SK-N-SH treated with all-trans-retinoic acid at 6 μM for 48 hours (cell line): Measurements from ENCODE around the gene PRPF38B.

Experiments
- ATAC-seq: fragments of 200-7000 bp; cut with Tn5 transposase; 3 replicates; pipeline ENCODE4 v1.9.1; 2020; ENCODE audit warnings: mild to moderate bottlenecking, moderate library complexity
- ARNTL ChIP-seq: fragments of 450-650 bp; formaldehyde crosslinking; IDR thresholded peaks from 2 replicates; pipeline ENCODE4 v1.5.0; 2020; ENCODE audit warnings: low read depth, mild to moderate bottlenecking, moderate library complexity, borderline replicate concordance
- BACH2 ChIP-seq: fragments of 250-450 bp; sonication (Bioruptor Pico); IDR thresholded peaks from 2 replicates; pipeline ENCODE4 v1.9.0; 2021; ENCODE audit warnings: mild to moderate bottlenecking, borderline replicate concordance
- CSDC2 ChIP-seq: fragments of 250-450 bp; sonication (Bioruptor Pico); IDR thresholded peaks from 2 replicates; pipeline ENCODE4 v1.5.0; 2020; ENCODE audit warnings: mild to moderate bottlenecking, moderate library complexity
- ESRRG ChIP-seq: fragments of 250-450 bp; sonication (Bioruptor Pico); IDR thresholded peaks from 2 replicates; pipeline ENCODE4 v1.6.1; 2021; ENCODE audit warnings: mild to moderate bottlenecking
- ISL1 ChIP-seq: fragments of 250-450 bp; sonication (Bioruptor Pico); IDR thresholded peaks from 2 replicates; pipeline ENCODE4 v2.1.2; 2022; ENCODE audit warnings: mild to moderate bottlenecking, moderate library complexity
- PPARA ChIP-seq: fragments of 250-450 bp; sonication (Bioruptor Pico); IDR thresholded peaks from 2 replicates; pipeline ENCODE4 v1.5.0; 2020; ENCODE audit warnings: mild to moderate bottlenecking, borderline replicate concordance
- RARB ChIP-seq: fragments of 250-450 bp; sonication (Bioruptor Pico); IDR thresholded peaks from 2 replicates; pipeline ENCODE4 v1.8.0; 2021; ENCODE audit warnings: mild to moderate bottlenecking, moderate library complexity
- SNAI2 ChIP-seq: fragments of 250-450 bp; sonication (Bioruptor Pico); IDR thresholded peaks from 2 replicates; pipeline ENCODE4 v1.5.0; 2020; ENCODE audit warnings: mild to moderate bottlenecking, moderate library complexity
- TCF4 ChIP-seq: fragments of 250-450 bp; sonication (Bioruptor Pico); IDR thresholded peaks from 2 replicates; pipeline ENCODE4 v1.8.0; 2021; ENCODE audit warnings: mild to moderate bottlenecking, moderate library complexity, borderline replicate concordance
- TOX ChIP-seq: fragments of 250-450 bp; sonication (Bioruptor Pico); IDR thresholded peaks from 2 replicates; pipeline ENCODE4 v1.8.0; 2021; ENCODE audit warnings: mild to moderate bottlenecking, moderate library complexity, borderline replicate concordance
- ZC3H10 ChIP-seq: fragments of 250-450 bp; sonication (Bioruptor Pico); IDR thresholded peaks from 2 replicates; pipeline ENCODE4 v1.5.1; 2021; ENCODE audit warnings: mild to moderate bottlenecking, moderate library complexity
- ZFP3 ChIP-seq: fragments of 250-450 bp; sonication (Bioruptor Pico); IDR thresholded peaks from 2 replicates; pipeline ENCODE4 v1.5.0; 2020; ENCODE audit warnings: mild to moderate bottlenecking, moderate library complexity
- ZNF565 ChIP-seq: fragments of 450-650 bp; formaldehyde crosslinking; conservative IDR thresholded peaks from 2 replicates; pipeline ENCODE4 v1.5.0; 2020; ENCODE audit warnings: low read depth, mild to moderate bottlenecking, moderate library complexity
- ZNF70 ChIP-seq: fragments of 450-650 bp; formaldehyde crosslinking; IDR thresholded peaks from 2 replicates; pipeline ENCODE4 v1.5.0; 2020; ENCODE audit warnings: mild to moderate bottlenecking, moderate library complexity
- TF ChIP-seq, protein P1 (sequence below): fragments of 250-450 bp; sonication (Bioruptor Pico); IDR thresholded peaks from 2 replicates; pipeline ENCODE4 v1.5.1; 2020; ENCODE audit warnings: low read depth, mild to moderate bottlenecking, moderate library complexity
- TF ChIP-seq, protein P2 (sequence below): fragments of 250-450 bp; sonication (Bioruptor Pico); IDR thresholded peaks from 2 replicates; pipeline ENCODE4 v1.5.0; 2020; ENCODE audit warnings: mild to moderate bottlenecking, moderate library complexity
- TF ChIP-seq, protein P3 (sequence below): fragments of 250-450 bp; sonication (Bioruptor Pico); IDR thresholded peaks from 2 replicates; pipeline ENCODE4 v1.8.0; 2020; ENCODE audit warnings: mild to moderate bottlenecking, moderate library complexity, borderline replicate concordance
- TF ChIP-seq, protein P4 (sequence below): fragments of 250-450 bp; sonication (Bioruptor Pico); IDR thresholded peaks from 2 replicates; pipeline ENCODE4 v1.8.0; 2021; ENCODE audit warnings: low read depth, mild to moderate bottlenecking, moderate library complexity, borderline replicate concordance
- TF ChIP-seq, protein P5 (sequence below): fragments of 250-450 bp; sonication (Bioruptor Pico); IDR thresholded peaks from 2 replicates; pipeline ENCODE4 v1.5.1; 2021; ENCODE audit warnings: mild to moderate bottlenecking, moderate library complexity

PRPF38B gene

DNA sequence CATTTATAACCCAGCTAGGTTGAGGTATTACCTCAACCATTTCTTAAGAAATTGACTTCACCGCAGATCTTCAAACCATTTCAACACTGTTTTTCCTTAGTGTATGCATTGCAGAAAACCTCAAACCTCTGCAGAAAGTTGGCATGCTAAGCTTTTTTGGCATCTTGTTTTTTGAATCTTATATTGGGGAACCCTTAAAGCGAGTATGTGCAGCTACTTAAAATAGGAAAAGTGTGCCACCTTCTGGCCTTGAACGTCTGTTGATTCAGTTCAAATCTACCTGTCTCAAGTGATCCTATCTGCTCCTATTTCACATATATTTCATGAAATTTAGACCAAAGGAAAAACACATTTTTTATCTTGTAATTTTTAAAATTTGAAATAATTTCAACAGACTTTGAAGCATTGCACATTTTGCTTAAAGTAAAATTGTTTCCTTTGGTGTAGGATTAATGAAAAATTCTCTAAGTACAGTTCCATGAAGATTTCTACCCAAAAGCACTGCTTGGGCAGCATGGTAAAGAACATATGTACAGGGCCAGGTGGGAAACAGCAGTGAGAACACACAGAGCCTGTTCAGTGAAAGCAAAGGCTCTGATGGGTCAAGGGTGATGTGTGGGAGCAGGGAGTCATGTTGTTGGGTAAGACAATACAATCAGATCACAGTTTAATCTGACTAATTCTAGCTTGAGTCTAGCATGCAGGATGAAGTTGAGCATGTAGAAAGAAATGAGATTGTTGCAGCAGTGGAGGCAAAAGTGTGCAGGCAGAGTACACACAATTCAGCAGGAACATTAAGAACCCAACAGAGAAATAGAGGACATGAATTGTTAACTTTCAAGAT, 48.4 kb upstream of the PRPF38B start (continued):
- TF ChIP-seq, protein P1, sequence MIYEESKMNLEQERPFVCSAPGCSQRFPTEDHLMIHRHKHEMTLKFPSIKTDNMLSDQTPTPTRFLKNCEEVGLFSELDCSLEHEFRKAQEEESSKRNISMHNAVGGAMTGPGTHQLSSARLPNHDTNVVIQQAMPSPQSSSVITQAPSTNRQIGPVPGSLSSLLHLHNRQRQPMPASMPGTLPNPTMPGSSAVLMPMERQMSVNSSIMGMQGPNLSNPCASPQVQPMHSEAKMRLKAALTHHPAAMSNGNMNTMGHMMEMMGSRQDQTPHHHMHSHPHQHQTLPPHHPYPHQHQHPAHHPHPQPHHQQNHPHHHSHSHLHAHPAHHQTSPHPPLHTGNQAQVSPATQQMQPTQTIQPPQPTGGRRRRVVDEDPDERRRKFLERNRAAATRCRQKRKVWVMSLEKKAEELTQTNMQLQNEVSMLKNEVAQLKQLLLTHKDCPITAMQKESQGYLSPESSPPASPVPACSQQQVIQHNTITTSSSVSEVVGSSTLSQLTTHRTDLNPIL (CRISPR knock-in tag) = no peak
- TF ChIP-seq ISL1 (CRISPR knock-in tag) (no peak), ESRRG (CRISPR knock-in tag) (no peak), ZC3H10 (no peak), ARNTL (no peak), ZNF70 (no peak), ZNF565 (CRISPR knock-in tag) (no peak), ZFP3 (CRISPR knock-in tag) (no peak)
- TF ChIP-seq, protein P2, sequence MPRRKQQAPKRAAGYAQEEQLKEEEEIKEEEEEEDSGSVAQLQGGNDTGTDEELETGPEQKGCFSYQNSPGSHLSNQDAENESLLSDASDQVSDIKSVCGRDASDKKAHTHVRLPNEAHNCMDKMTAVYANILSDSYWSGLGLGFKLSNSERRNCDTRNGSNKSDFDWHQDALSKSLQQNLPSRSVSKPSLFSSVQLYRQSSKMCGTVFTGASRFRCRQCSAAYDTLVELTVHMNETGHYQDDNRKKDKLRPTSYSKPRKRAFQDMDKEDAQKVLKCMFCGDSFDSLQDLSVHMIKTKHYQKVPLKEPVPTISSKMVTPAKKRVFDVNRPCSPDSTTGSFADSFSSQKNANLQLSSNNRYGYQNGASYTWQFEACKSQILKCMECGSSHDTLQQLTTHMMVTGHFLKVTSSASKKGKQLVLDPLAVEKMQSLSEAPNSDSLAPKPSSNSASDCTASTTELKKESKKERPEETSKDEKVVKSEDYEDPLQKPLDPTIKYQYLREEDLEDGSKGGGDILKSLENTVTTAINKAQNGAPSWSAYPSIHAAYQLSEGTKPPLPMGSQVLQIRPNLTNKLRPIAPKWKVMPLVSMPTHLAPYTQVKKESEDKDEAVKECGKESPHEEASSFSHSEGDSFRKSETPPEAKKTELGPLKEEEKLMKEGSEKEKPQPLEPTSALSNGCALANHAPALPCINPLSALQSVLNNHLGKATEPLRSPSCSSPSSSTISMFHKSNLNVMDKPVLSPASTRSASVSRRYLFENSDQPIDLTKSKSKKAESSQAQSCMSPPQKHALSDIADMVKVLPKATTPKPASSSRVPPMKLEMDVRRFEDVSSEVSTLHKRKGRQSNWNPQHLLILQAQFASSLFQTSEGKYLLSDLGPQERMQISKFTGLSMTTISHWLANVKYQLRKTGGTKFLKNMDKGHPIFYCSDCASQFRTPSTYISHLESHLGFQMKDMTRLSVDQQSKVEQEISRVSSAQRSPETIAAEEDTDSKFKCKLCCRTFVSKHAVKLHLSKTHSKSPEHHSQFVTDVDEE (CRISPR knock-in tag) = no peak

DNA sequence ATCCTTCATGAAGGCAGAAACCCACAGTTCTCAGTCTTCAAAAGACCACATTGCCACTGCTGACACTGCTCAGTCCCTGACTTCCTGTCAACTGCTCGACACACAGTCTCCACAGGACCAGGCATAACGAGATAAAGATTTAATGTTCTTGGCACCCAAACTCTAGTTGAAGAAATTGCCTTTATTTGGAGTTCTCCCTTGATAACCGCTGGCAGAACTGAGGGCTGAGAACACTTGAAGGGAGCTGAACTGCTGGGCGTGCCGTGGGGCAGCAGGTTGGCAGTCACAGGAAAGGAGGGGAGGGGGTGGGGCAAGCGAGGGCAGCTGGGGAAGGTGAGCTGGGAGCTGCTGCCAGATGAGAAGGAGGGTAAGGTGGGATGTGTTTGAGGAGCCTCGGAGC, 47.1 kb upstream of the PRPF38B start:
- ATAC-seq = no peak

DNA sequence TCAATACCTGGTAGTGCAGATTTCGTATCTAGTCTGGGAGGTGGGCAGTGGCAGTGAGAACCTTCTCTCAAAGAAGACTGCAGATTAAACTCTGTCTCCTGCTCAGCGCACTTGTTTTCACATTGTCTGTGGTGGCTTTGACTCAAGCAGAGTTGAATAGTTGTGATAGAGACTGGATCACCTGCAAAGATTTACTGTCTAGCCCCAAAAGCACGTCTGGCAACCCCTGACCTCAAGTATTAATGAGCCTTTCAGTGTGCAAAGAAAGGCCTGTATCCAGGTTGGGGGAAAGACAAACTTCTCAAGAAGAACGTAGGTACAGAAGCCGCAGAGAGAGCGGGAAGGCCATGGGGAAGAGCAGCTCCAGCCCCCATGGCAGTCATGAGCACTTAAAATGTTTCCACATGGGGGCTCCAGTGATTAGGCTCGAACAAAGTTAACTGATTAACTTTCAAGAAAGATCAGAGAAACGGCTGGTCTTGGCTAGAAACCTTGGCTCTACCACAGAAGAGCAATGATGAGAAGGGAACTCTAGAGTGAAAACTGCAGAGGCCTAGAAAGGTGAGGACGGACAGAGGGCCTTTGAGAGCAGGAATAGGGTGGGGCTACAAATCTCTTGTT, 46.4 kb upstream of the PRPF38B start:
- ATAC-seq = no peak
- TF ChIP-seq ZC3H10 (no peak), TCF4 (CRISPR knock-in tag) (no peak), SNAI2 (CRISPR knock-in tag) (no peak), TOX (CRISPR knock-in tag) (no peak), CSDC2 (CRISPR knock-in tag) (no peak), ARNTL (no peak), PPARA (CRISPR knock-in tag) (no peak), RARB (no peak), ZNF565 (CRISPR knock-in tag) (no peak), BACH2 (CRISPR knock-in tag) (no peak), ESRRG (CRISPR knock-in tag) (no peak), ISL1 (CRISPR knock-in tag) (no peak)
- TF ChIP-seq, protein P1 (CRISPR knock-in tag) = no peak
- TF ChIP-seq, protein P3, sequence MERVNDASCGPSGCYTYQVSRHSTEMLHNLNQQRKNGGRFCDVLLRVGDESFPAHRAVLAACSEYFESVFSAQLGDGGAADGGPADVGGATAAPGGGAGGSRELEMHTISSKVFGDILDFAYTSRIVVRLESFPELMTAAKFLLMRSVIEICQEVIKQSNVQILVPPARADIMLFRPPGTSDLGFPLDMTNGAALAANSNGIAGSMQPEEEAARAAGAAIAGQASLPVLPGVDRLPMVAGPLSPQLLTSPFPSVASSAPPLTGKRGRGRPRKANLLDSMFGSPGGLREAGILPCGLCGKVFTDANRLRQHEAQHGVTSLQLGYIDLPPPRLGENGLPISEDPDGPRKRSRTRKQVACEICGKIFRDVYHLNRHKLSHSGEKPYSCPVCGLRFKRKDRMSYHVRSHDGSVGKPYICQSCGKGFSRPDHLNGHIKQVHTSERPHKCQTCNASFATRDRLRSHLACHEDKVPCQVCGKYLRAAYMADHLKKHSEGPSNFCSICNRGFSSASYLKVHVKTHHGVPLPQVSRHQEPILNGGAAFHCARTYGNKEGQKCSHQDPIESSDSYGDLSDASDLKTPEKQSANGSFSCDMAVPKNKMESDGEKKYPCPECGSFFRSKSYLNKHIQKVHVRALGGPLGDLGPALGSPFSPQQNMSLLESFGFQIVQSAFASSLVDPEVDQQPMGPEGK (CRISPR knock-in tag) = no peak
- TF ChIP-seq, protein P4, sequence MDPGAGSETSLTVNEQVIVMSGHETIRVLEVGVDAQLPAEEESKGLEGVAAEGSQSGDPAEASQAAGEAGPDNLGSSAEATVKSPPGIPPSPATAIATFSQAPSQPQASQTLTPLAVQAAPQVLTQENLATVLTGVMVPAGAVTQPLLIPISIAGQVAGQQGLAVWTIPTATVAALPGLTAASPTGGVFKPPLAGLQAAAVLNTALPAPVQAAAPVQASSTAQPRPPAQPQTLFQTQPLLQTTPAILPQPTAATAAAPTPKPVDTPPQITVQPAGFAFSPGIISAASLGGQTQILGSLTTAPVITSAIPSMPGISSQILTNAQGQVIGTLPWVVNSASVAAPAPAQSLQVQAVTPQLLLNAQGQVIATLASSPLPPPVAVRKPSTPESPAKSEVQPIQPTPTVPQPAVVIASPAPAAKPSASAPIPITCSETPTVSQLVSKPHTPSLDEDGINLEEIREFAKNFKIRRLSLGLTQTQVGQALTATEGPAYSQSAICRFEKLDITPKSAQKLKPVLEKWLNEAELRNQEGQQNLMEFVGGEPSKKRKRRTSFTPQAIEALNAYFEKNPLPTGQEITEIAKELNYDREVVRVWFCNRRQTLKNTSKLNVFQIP (CRISPR knock-in tag) = no peak

More for the DNA sequence above, 47.1 kb upstream of the PRPF38B start:
- TF ChIP-seq ZNF70 (no peak), ZFP3 (CRISPR knock-in tag) (no peak), RARB (no peak), PPARA (CRISPR knock-in tag) (no peak), ZNF565 (CRISPR knock-in tag) (no peak), BACH2 (CRISPR knock-in tag) (no peak)
- TF ChIP-seq, protein P1 (CRISPR knock-in tag) = no peak
- TF ChIP-seq, protein P5, sequence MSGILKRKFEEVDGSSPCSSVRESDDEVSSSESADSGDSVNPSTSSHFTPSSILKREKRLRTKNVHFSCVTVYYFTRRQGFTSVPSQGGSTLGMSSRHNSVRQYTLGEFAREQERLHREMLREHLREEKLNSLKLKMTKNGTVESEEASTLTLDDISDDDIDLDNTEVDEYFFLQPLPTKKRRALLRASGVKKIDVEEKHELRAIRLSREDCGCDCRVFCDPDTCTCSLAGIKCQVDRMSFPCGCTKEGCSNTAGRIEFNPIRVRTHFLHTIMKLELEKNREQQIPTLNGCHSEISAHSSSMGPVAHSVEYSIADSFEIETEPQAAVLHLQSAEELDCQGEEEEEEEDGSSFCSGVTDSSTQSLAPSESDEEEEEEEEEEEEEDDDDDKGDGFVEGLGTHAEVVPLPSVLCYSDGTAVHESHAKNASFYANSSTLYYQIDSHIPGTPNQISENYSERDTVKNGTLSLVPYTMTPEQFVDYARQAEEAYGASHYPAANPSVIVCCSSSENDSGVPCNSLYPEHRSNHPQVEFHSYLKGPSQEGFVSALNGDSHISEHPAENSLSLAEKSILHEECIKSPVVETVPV = no peak
